ENCODE results near the gene ATP5F1D. TPM values are rescaled to one million over a fixed set of nuclear protein-coding genes. Genes with fewer than 3 reads are reported as not detected.

The ATP5F1D gene
- total and polyA plus RNA-seq, 5 donors from 2014 or later: 124 to 236 (median 220) TPM

DNA sequence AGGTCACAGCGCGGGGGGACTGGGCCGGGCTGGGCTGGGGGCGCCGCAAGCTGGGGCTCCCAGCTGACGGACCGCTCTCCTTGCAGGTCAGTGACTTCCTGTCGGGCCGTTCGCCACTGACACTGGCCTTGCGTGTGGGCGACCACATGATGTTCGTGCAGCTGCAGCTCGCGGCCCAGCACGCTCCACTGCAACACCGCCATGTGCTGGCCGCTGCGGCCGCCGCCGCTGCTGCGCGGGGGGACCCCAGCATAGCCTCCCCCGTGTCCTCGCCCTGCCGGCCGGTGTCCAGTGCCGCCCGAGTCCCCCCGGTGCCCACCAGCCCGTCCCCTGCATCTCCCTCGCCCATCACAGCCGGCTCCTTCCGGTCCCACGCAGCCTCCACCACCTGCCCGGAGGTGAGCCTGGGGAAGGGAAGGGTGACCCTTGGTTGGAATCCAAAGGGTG lies 12.6 kb downstream of the ATP5F1D start:
- Mint-ChIP-seq H3K36me3 (no peaks in the 10 kb centered on the region), H3K9me3 (peaks cover 0 to 4% (median 0%) of the 10 kb centered on the region in 7 donors), H3K27ac (peak overlapping the region in 1 of 3 donors; percentile 69), H3K4me3 (peak overlapping the region in 3 of 4 donors; percentile 48 to 66 (median 60)), H3K27me3 (peaks cover 9% of the 10 kb centered on the region), H3K4me1 (peaks cover 0 to 41% (median 12%) of the 10 kb centered on the region in 4 donors)
- no peaks in the 10 kb centered on the region for H3K9me3 ChIP-seq (ENCODE audit: control insufficient read depth in 2 of 2, low read length in 2 of 2)
- peaks cover 68% of the 10 kb centered on the region for H3K4me1 ChIP-seq (ENCODE audit: control insufficient read depth, insufficient read depth, low read length, poor library complexity, severe bottlenecking)
- H3K27ac ChIP-seq (ENCODE audit: insufficient read depth, low read length, poor library complexity, severe bottlenecking): peak overlapping the region; percentile 88
- H3K36me3 ChIP-seq (ENCODE audit: control insufficient read depth, insufficient read depth, low read length): peaks cover 35% of the 10 kb centered on the region
- H3K4me3 ChIP-seq (ENCODE audit: low read depth, low read length): no peak overlapping the region
- H3K27me3 ChIP-seq (ENCODE audit: control insufficient read depth, insufficient read depth, low read length): no peaks in the 10 kb centered on the region
- DNase-seq (no peak), ATAC-seq (ENCODE audit: low read depth in 2 of 2) (no peak)

DNA sequence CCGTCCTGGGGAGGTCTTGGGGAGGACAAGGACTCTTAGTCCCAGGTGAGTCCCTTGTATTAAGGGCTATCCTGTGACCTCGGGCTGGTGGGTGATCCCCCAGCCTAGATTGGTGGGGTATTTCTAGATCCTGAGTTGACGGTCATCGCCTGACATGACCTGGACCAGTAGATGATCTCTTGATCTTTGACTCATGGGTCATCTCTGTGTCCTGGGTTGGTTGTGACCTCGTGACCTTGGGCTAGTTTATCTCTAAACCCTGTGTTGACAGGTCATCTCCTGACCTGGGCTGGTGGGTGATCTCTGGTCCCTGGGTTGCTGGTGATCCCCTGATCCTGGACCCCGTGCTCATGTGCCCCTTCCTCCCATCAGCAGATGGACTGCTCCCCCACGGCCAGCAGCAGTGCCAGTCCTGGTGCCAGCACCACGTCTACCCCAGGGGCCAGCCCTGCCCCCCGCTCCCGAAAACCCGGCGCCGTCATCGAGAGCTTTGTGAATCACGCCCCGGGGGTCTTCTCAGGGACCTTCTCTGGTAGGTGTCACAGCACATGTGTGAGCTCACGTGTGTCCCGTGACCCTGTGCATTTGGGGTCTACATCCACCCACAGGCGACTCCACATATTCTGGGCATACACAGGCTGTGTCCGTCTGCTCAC lies 13.1 kb downstream of the ATP5F1D start:
- H3K4me1 Mint-ChIP-seq: peaks cover 0 to 47% (median 15%) of the 10 kb centered on the region in 4 donors
- H3K27ac Mint-ChIP-seq: peak overlapping the region in 1 of 3 donors; percentile 69
- H3K4me3 ChIP-seq (ENCODE audit: low read depth, low read length): no peak overlapping the region
- peaks cover 0 to 3% (median 0%) of the 10 kb centered on the region in 7 donors for H3K9me3 Mint-ChIP-seq
- H3K27ac ChIP-seq (ENCODE audit: insufficient read depth, low read length, poor library complexity, severe bottlenecking): peak overlapping the region; percentile 88
- H3K4me1 ChIP-seq (ENCODE audit: control insufficient read depth, insufficient read depth, low read length, poor library complexity, severe bottlenecking): peaks cover 74% of the 10 kb centered on the region
- H3K27me3 ChIP-seq (ENCODE audit: control insufficient read depth, insufficient read depth, low read length): no peaks in the 10 kb centered on the region
- H3K4me3 Mint-ChIP-seq: peak overlapping the region in 3 of 4 donors; percentile 48 to 66 (median 60)
- H3K9me3 ChIP-seq (ENCODE audit: control insufficient read depth in 2 of 2, low read length in 2 of 2): no peaks in the 10 kb centered on the region
- peaks cover 12% of the 10 kb centered on the region for H3K27me3 Mint-ChIP-seq
- H3K36me3 ChIP-seq (ENCODE audit: control insufficient read depth, insufficient read depth, low read length): peaks cover 35% of the 10 kb centered on the region
- DNase-seq (no peak), ATAC-seq (ENCODE audit: low read depth in 2 of 2) (no peak)
- no peaks in the 10 kb centered on the region for H3K36me3 Mint-ChIP-seq

DNA sequence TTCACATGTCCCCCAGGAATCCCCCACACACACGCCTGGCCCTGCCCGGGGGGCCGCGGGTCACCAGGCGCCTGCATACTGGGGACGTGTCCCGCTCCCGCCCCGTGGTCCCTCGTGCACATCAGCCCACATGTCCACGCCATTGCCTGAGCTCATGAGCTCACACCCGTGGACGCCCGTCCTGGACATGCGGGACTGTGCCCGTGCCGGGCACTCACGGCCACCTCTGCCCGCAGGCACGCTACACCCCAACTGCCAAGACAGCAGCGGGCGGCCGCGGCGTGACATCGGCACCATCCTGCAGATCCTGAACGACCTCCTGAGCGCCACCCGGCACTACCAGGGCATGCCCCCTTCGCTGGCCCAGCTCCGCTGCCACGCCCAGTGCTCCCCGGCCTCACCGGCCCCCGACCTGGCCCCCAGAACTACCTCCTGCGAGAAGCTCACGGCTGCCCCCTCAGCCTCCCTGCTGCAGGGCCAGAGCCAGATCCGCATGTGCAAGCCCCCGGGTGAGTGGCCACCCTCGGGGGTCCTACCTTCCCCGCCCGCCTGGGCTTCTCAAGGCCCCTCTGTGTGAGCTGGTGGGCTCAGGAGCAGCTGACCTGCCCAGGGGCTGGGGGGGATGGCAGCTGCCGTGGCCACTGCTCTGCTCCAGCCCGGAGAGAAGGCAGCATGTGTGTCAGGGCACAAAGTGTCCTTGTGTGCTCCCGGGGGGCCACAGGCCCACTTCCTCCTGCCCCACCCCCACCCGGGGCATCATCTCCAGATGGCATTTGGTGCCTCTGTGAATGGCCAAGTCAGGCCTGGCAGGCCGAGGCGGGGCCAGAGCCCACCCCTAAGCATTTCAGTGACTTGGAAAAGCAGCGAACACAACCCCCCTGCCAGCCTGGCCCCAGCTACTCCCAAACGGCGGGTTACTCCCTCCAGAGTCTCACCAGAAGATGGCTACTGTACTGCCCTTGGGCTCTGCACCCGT lies 13.9 kb downstream of the ATP5F1D start:
- Histone ChIP-seq H3K27me3 (ENCODE audit: control insufficient read depth, insufficient read depth, low read length) (no peaks in the 10 kb centered on the region), H3K4me3 (ENCODE audit: low read depth, low read length) (no peak overlapping the region), H3K36me3 (ENCODE audit: control insufficient read depth, insufficient read depth, low read length) (peaks cover 35% of the 10 kb centered on the region), H3K27ac (ENCODE audit: insufficient read depth, low read length, poor library complexity, severe bottlenecking) (peak overlapping the region; percentile 47), H3K4me1 (ENCODE audit: control insufficient read depth, insufficient read depth, low read length, poor library complexity, severe bottlenecking) (peaks cover 82% of the 10 kb centered on the region), H3K9me3 (ENCODE audit: control insufficient read depth in 2 of 2, low read length in 2 of 2) (no peaks in the 10 kb centered on the region)
- peak overlapping the region in 1 of 3 donors; percentile 79 for H3K27ac Mint-ChIP-seq
- H3K4me3 Mint-ChIP-seq: no peak overlapping the region
- H3K36me3 Mint-ChIP-seq: no peaks in the 10 kb centered on the region
- H3K4me1 Mint-ChIP-seq: peaks cover 0 to 51% (median 18%) of the 10 kb centered on the region in 4 donors
- ATAC-seq (ENCODE audit: low read depth in 2 of 2) (no peak), DNase-seq (no peak)
- H3K27me3 Mint-ChIP-seq: peaks cover 16% of the 10 kb centered on the region
- H3K9me3 Mint-ChIP-seq: peaks cover 0 to 2% (median 0%) of the 10 kb centered on the region in 7 donors

DNA sequence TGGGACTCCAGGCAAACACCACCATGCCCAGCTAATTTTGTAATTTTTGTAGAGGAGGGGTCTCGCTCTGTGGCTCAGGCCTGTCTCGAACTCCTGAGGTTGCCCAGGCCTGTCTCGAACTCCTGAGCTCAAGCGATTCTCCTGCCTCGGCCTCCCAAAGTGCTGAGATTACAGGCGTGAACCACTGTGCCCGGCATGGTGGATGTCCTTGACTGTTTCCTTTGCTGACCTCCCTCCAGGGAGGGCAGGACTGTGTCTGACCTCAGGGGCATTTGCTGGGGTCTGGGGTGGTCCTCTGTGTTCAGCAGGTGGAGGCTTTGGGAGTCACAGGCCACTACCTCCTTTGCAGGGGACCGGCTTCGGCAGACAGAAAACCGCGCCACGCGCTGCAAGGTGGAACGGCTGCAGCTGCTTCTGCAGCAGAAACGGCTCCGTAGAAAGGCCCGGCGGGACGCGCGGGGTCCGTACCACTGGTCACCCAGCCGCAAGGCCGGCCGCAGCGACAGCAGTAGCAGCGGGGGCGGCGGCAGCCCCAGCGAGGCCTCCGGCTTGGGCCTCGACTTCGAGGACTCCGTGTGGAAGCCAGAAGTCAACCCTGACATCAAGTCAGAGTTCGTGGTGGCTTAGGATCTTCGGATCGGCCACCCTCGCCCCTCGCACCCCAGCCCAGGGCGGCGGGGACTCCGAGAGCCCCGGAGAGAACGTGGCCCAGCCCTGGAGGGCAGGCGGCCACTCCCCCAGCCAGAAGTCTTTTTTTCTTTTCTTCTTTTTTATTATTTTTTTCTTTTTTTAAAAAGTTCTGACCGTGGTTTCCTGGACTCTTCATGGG lies 15.3 kb downstream of the ATP5F1D start:
- H3K36me3 Mint-ChIP-seq: no peaks in the 10 kb centered on the region
- Histone ChIP-seq H3K27me3 (ENCODE audit: control insufficient read depth, insufficient read depth, low read length) (no peaks in the 10 kb centered on the region), H3K36me3 (ENCODE audit: control insufficient read depth, insufficient read depth, low read length) (peaks cover 35% of the 10 kb centered on the region), H3K4me1 (ENCODE audit: control insufficient read depth, insufficient read depth, low read length, poor library complexity, severe bottlenecking) (peaks cover 87% of the 10 kb centered on the region), H3K9me3 (ENCODE audit: control insufficient read depth in 2 of 2, low read length in 2 of 2) (no peaks in the 10 kb centered on the region), H3K4me3 (ENCODE audit: low read depth, low read length) (no peak overlapping the region), H3K27ac (ENCODE audit: insufficient read depth, low read length, poor library complexity, severe bottlenecking) (peak overlapping the region; percentile 100)
- peaks cover 16% of the 10 kb centered on the region for H3K27me3 Mint-ChIP-seq
- H3K27ac Mint-ChIP-seq: peak overlapping the region in 2 of 3 donors; percentile 2 to 81
- peaks cover 0 to 2% (median 0%) of the 10 kb centered on the region in 7 donors for H3K9me3 Mint-ChIP-seq
- peaks cover 0 to 56% (median 20%) of the 10 kb centered on the region in 4 donors for H3K4me1 Mint-ChIP-seq
- peak overlapping the region; percentile 61 to 96 (median 78) for H3K4me3 Mint-ChIP-seq
- ATAC-seq (ENCODE audit: low read depth in 2 of 2): no peak
- no peak for DNase-seq

DNA sequence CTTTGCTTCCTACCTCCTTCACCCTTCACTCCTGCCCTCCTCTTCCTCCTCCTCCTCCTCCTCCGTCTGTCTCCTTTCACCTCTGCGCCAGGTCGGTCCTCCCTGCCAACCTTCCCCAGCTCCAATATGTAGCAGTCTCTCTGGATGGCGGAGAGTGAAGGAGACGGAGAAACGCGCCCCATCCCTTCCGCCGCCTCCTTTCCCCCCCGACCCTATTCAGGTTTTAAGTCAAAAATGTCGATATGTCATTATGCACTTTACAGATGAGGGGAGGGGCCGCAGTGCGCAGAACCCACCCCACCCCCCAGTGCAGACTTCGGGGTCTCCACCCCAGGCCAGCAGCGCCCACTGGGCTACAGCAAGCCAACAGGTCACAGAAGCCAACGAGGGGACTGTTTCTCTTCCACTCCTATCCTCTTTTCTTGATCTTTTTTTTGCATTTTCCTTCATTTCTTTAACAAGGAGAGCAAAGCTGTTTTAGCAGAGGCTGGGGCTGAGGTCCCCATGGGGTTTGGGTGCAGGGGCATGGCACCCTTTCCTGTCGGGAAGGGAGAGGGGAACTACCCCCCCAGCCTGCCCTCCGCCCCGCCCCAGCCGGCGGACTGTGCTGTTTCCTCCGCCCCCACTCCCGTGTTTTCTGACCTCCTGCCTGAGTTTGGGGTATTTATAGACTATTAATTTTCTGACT lies 16.1 kb downstream of the ATP5F1D start:
- Mint-ChIP-seq H3K27me3 (peaks cover 16% of the 10 kb centered on the region), H3K36me3 (no peaks in the 10 kb centered on the region), H3K4me1 (peaks cover 0 to 62% (median 22%) of the 10 kb centered on the region in 4 donors), H3K4me3 (peak overlapping the region; percentile 85 to 96 (median 92)), H3K9me3 (peaks cover 0 to 2% (median 0%) of the 10 kb centered on the region in 7 donors), H3K27ac (peak overlapping the region; percentile 48 to 99 (median 97))
- peaks cover 35% of the 10 kb centered on the region for H3K36me3 ChIP-seq (ENCODE audit: control insufficient read depth, insufficient read depth, low read length)
- no peak for DNase-seq
- H3K9me3 ChIP-seq (ENCODE audit: control insufficient read depth in 2 of 2, low read length in 2 of 2): no peaks in the 10 kb centered on the region
- H3K27me3 ChIP-seq (ENCODE audit: control insufficient read depth, insufficient read depth, low read length): no peaks in the 10 kb centered on the region
- no peak overlapping the region for H3K4me3 ChIP-seq (ENCODE audit: low read depth, low read length)
- no peak for ATAC-seq (ENCODE audit: low read depth in 2 of 2)
- peak overlapping the region; percentile 100 for H3K27ac ChIP-seq (ENCODE audit: insufficient read depth, low read length, poor library complexity, severe bottlenecking)
- peaks cover 87% of the 10 kb centered on the region for H3K4me1 ChIP-seq (ENCODE audit: control insufficient read depth, insufficient read depth, low read length, poor library complexity, severe bottlenecking)

DNA sequence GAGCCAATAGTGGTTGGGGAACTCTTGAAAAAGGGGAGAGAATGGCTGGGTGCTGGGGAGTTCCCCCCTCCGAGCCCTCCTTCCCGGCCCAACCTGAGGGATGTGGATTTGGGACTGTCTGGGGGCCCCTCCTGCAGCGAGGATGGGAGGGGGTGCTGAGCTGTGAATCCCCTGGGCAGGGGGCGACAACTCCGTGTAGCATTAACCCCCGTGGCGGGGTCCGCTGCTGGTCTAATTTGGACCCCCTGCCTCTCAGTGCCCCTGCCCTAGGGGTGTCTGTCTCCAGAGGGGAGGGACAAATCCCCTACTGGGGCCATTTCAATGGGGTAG lies 16.6 kb downstream of the ATP5F1D start:
- H3K9me3 ChIP-seq (ENCODE audit: control insufficient read depth in 2 of 2, low read length in 2 of 2): no peaks in the 10 kb centered on the region
- ATAC-seq (ENCODE audit: low read depth in 2 of 2): no peak
- peak overlapping the region; percentile 85 to 96 (median 92) for H3K4me3 Mint-ChIP-seq
- H3K36me3 ChIP-seq (ENCODE audit: control insufficient read depth, insufficient read depth, low read length): peaks cover 35% of the 10 kb centered on the region
- peak overlapping the region; percentile 57 for H3K4me3 ChIP-seq (ENCODE audit: low read depth, low read length)
- DNase-seq: no peak
- no peaks in the 10 kb centered on the region for H3K36me3 Mint-ChIP-seq
- H3K27ac Mint-ChIP-seq: peak overlapping the region; percentile 48 to 99 (median 97)
- H3K4me1 Mint-ChIP-seq: peaks cover 0 to 67% (median 23%) of the 10 kb centered on the region in 4 donors
- no peaks in the 10 kb centered on the region for H3K27me3 ChIP-seq (ENCODE audit: control insufficient read depth, insufficient read depth, low read length)
- peaks cover 83% of the 10 kb centered on the region for H3K4me1 ChIP-seq (ENCODE audit: control insufficient read depth, insufficient read depth, low read length, poor library complexity, severe bottlenecking)
- peaks cover 0 to 2% (median 0%) of the 10 kb centered on the region in 7 donors for H3K9me3 Mint-ChIP-seq
- peak overlapping the region; percentile 100 for H3K27ac ChIP-seq (ENCODE audit: insufficient read depth, low read length, poor library complexity, severe bottlenecking)
- peaks cover 16% of the 10 kb centered on the region for H3K27me3 Mint-ChIP-seq

All from CD4-positive, CD25-positive, alpha-beta regulatory T cell (primary cell).